PC-9 (cell line): ENCODE results near the gene LONRF2. TPM values are rescaled to one million over a fixed set of nuclear protein-coding genes. Genes with fewer than 3 reads are reported as not detected.

ENCODE experiments used
- BruUV-seq: library from RNA; stranded (reverse); fragments of 400-500 nt; replicated peaks from 2 replicates; lab custom pipeline; 2021; lab: Mats Ljungman, UMichigan
- CTCF ChIA-PET: fragments of 300-600 bp; sonication (Branson Sonifier 250); formaldehyde crosslinking; loops from one replicate; lab custom pipeline; 2022; ENCODE audit warnings: antibody characterized with exemption; lab: Charles Lee
- POLR2A ChIA-PET: fragments of 300-600 bp; sonication (Branson Sonifier 250); formaldehyde crosslinking; loops from one replicate; lab custom pipeline; 2022; ENCODE audit warnings: antibody characterized with exemption; ENCODE audit not compliant: unreplicated experiment; lab: Charles Lee
- DNase-seq, 2 experiments: peaks; one replicate each; pipeline versions ENCODE4 v3.0.0 to v3.0.0-alpha.2; 2015 to 2022; ENCODE audit warnings: mixed read lengths in 1 of 2
- H2AFZ ChIP-seq: fragments of 200-600 bp; sonication (generic); 2 replicates; pipeline ENCODE4 v1.8.1; 2017; ENCODE audit warnings: antibody characterized with exemption
- H3F3A ChIP-seq: fragments of 200-600 bp; sonication (generic); 2 replicates; pipeline ENCODE4 v1.8.1; 2017; ENCODE audit warnings: antibody characterized with exemption, mild to moderate bottlenecking, low read depth; ENCODE audit not compliant: insufficient read depth
- H3K27ac ChIP-seq: fragments of 200-600 bp; sonication (generic); 2 replicates; pipeline ENCODE4 v1.6.1; 2016; ENCODE audit warnings: mixed run types
- H3K27me3 ChIP-seq: fragments of 200-600 bp; sonication (generic); 2 replicates; pipeline ENCODE4 v1.6.1; 2016; ENCODE audit warnings: low read depth, mixed run types; ENCODE audit not compliant: insufficient read depth
- H3K36me3 ChIP-seq: fragments of 200-600 bp; sonication (generic); 2 replicates; pipeline ENCODE4 v1.6.1; 2016; ENCODE audit warnings: low read depth, mixed run types
- H3K4me1 ChIP-seq: fragments of 200-600 bp; sonication (generic); replicated peaks from 2 replicates; pipeline ENCODE4 v1.6.1; 2016; ENCODE audit warnings: mixed run types; ENCODE audit not compliant: insufficient read depth
- H3K4me2 ChIP-seq: fragments of 200-600 bp; sonication (generic); 2 replicates; pipeline ENCODE4 v1.6.1; 2017; ENCODE audit warnings: mixed run types
- H3K4me3 ChIP-seq: fragments of 200-600 bp; sonication (generic); 2 replicates; pipeline ENCODE4 v1.6.1; 2016; ENCODE audit warnings: mixed run types
- H3K79me2 ChIP-seq: fragments of 200-600 bp; sonication (generic); 2 replicates; pipeline ENCODE4 v1.6.1; 2017; ENCODE audit warnings: low read depth, mixed run types
- H3K9me2 ChIP-seq: fragments of 200-600 bp; sonication (generic); 2 replicates; pipeline ENCODE4 v1.8.1; 2017; ENCODE audit warnings: mild to moderate bottlenecking; ENCODE audit not compliant: insufficient read depth
- H3K9me3 ChIP-seq: fragments of 200-600 bp; sonication (generic); 2 replicates; pipeline ENCODE4 v1.8.1; 2016; ENCODE audit warnings: low read depth; ENCODE audit not compliant: insufficient read depth
- H4K20me1 ChIP-seq: fragments of 200-600 bp; sonication (generic); 2 replicates; pipeline ENCODE4 v1.8.1; 2017; ENCODE audit not compliant: insufficient read depth
- EZH2 ChIP-seq: fragments of 200-600 bp; sonication (generic); IDR thresholded peaks from 2 replicates; pipeline ENCODE4 v1.8.0; 2017; ENCODE audit warnings: antibody characterized with exemption, low read depth
- intact Hi-C: fragments of 100-400 bp; cut with micrococcal nuclease; formaldehyde crosslinking; loops from one replicate; pipeline ENCODE4 v1.10.0; 2022; ENCODE audit not compliant: unreplicated experiment
- total RNA-seq: library from RNA; stranded (reverse); gene quantifications from 2 replicates; pipeline ENCODE4 v1.2.3, GENCODE V29; 2021
- TF ChIP-seq, protein P1 (sequence below): fragments of 200-600 bp; sonication (generic); conservative IDR thresholded peaks from 2 replicates; pipeline ENCODE4 v1.6.1; 2017; ENCODE audit warnings: mixed run types, antibody characterized with exemption, mild to moderate bottlenecking, moderate library complexity

The LONRF2 gene
- total RNA-seq, 1 experiment from 2014 or later, result not detected

DNA sequence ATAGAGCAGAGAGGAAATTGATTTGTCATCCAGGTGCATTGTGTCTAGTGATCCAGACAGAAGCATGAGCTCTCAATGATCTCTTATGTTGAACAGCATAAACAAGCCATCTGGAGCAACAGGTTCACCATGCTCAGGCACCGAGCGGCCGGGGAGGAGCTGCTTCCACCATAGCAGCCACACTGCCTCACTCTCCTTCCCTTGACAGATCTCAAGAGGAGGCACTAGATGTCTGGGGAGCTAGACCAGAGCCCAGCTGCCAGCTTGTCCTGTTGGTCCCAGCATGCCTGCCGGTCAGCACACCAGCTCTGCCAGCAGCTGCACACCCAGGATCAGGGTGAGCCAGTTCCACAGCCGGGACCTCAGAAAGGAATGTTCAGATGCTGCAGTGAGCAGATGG lies 17.5 kb upstream of the LONRF2 start:
- H2AFZ ChIP-seq, result no peak overlapping the region
- no peaks in the 10 kb centered on the region for H3K36me3 ChIP-seq
- POLR2A ChIA-PET, result no interaction called here
- H3K4me3 ChIP-seq, result no peak overlapping the region
- H3F3A ChIP-seq, result no peaks in the 10 kb centered on the region
- H3K4me1 ChIP-seq, result no peaks in the 10 kb centered on the region
- H3K4me2 ChIP-seq, result no peak overlapping the region
- H3K79me2 ChIP-seq, result no peaks in the 10 kb centered on the region
- peak in 1 of 2 experiments; percentile 4 for DNase-seq
- no peaks in the 10 kb centered on the region for H4K20me1 ChIP-seq
- CTCF ChIA-PET, result no interaction called here
- H3K27ac ChIP-seq, result no peak overlapping the region
- H3K27me3 ChIP-seq, result peaks cover 52% of the 10 kb centered on the region
- H3K9me3 ChIP-seq, result peaks cover 6% of the 10 kb centered on the region; the same call in 1 of the 2 replicates
- intact Hi-C loops, result no loop called here
- no peaks in the 10 kb centered on the region for H3K9me2 ChIP-seq
- no TSS peak for BruUV-seq
- TF ChIP-seq, protein P1, sequence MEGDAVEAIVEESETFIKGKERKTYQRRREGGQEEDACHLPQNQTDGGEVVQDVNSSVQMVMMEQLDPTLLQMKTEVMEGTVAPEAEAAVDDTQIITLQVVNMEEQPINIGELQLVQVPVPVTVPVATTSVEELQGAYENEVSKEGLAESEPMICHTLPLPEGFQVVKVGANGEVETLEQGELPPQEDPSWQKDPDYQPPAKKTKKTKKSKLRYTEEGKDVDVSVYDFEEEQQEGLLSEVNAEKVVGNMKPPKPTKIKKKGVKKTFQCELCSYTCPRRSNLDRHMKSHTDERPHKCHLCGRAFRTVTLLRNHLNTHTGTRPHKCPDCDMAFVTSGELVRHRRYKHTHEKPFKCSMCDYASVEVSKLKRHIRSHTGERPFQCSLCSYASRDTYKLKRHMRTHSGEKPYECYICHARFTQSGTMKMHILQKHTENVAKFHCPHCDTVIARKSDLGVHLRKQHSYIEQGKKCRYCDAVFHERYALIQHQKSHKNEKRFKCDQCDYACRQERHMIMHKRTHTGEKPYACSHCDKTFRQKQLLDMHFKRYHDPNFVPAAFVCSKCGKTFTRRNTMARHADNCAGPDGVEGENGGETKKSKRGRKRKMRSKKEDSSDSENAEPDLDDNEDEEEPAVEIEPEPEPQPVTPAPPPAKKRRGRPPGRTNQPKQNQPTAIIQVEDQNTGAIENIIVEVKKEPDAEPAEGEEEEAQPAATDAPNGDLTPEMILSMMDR, result no peak

DNA sequence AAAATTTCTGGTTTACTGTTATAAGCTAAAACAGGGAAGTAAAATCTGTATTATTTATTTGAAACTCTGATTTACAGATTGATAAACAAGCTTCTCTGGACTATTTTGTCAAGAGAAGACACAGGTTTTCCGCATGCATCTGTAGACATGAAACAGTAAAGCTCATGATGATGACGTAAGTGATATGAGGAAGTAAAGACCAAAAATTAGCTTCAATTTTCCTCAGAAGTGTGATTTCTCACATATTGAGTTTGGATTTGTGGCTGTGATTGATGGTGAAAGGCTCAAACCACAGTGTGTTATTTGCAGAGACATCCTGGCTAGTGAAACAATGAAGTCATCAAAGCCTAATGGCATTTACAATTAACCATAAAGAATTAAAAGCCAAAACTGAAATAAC lies 12.6 kb upstream of the LONRF2 start:
- CTCF ChIA-PET, result no interaction called here

DNA sequence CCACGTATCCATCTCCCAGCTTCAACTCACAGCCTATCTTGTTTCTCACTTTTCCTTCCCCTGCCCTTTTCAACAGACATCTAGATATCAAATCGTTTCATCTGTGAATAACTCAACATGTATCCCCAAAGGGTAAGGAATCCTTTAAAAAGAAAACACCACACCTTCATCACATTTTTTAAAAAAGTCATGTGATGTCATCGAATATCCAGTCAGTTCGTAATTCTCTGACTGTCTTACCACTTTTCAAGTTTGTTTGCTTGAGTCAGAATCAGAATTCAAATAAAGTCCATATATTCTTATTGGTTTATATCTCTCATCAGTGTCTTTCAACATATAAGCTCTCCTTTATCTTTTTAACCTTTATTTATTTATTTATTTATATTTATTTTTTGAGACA lies 5.4 kb upstream of the LONRF2 start:
- CTCF ChIA-PET, result no interaction called here

More for the DNA sequence above, 12.6 kb upstream of the LONRF2 start:
- BruUV-seq, result no TSS peak
- Histone ChIP-seq H2AFZ (no peak overlapping the region), H3K4me2 (no peak overlapping the region), H3K36me3 (no peaks in the 10 kb centered on the region), H3K4me3 (no peak overlapping the region), H3K27me3 (peaks cover 40% of the 10 kb centered on the region), H3F3A (no peaks in the 10 kb centered on the region), H3K4me1 (no peaks in the 10 kb centered on the region), H4K20me1 (no peaks in the 10 kb centered on the region), H3K27ac (no peak overlapping the region), H3K79me2 (no peaks in the 10 kb centered on the region), H3K9me3 (no peaks in the 10 kb centered on the region), H3K9me2 (no peaks in the 10 kb centered on the region)
- TF ChIP-seq EZH2, result no peak
- TF ChIP-seq, protein P1, result no peak
- POLR2A ChIA-PET, result no interaction called here
- DNase-seq, result no peak
- intact Hi-C loops, result no loop called here

More for the DNA sequence above, 5.4 kb upstream of the LONRF2 start:
- no peaks in the 10 kb centered on the region for H3K9me2 ChIP-seq
- H3K4me1 ChIP-seq, result no peaks in the 10 kb centered on the region
- TF ChIP-seq EZH2, result no peak
- TF ChIP-seq, protein P1, result no peak
- H3F3A ChIP-seq, result no peaks in the 10 kb centered on the region
- no peaks in the 10 kb centered on the region for H3K9me3 ChIP-seq
- no TSS peak for BruUV-seq
- H3K4me2 ChIP-seq, result no peak overlapping the region
- H3K4me3 ChIP-seq, result no peak overlapping the region
- no peaks in the 10 kb centered on the region for H4K20me1 ChIP-seq
- POLR2A ChIA-PET, result no interaction called here
- peaks cover 14% of the 10 kb centered on the region for H3K27me3 ChIP-seq
- no peak overlapping the region for H2AFZ ChIP-seq
- no peaks in the 10 kb centered on the region for H3K79me2 ChIP-seq
- intact Hi-C loops, result no loop called here
- H3K36me3 ChIP-seq, result no peaks in the 10 kb centered on the region
- H3K27ac ChIP-seq, result no peak overlapping the region
- DNase-seq, result no peak
